ENCODE data around the gene FAM219A. TPM values are rescaled to one million over a fixed set of nuclear protein-coding genes. Genes with fewer than 3 reads are reported as not detected.

FAM219A gene
- total and polyA plus RNA-seq, 2 experiments from 2014 or later = 9.5 to 15.0 TPM

- TF ChIP-seq CTCF (IDR thresholded peaks at IDR 0.05; ENCODE audit: poor library complexity) (no peak), EZH2 (IDR thresholded peaks at IDR 0.05; ENCODE audit: borderline replicate concordance) (no peak), EZH2phosphoT487 (IDR thresholded peaks at IDR 0.05; ENCODE audit: low read depth, severe bottlenecking, unreplicated experiment) (no peak)
- no peaks in the 10 kb centered on the region for H3K9me2 ChIP-seq (replicated peaks; ENCODE audit: insufficient read depth)
- H3K4me1 ChIP-seq (ENCODE audit: insufficient read depth) = no peaks in the 10 kb centered on the region
- no peaks in the 10 kb centered on the region for H3K36me3 ChIP-seq (replicated peaks; ENCODE audit: insufficient read depth, low read depth)
- no peaks in the 10 kb centered on the region for H3K27me3 ChIP-seq
- DNase-seq (ENCODE audit: low spot score) = no peak
- peaks cover 26% of the 10 kb centered on the region for H4K20me1 ChIP-seq (ENCODE audit: insufficient read depth, poor library complexity, severe bottlenecking)
- H3K4me2 ChIP-seq = no peak overlapping the region
- H2AFZ ChIP-seq = no peak overlapping the region
- H3K9me3 ChIP-seq (ENCODE audit: low read depth) = no peaks in the 10 kb centered on the region
- H3K27ac ChIP-seq = no peak overlapping the region
- H3K4me3 ChIP-seq = no peak overlapping the region
- H3K79me2 ChIP-seq = peaks cover 12% of the 10 kb centered on the region
Measured at GRCh38 chr9:34446468-34446891, 11.9 kb downstream of the FAM219A start.

- no peak overlapping the region for H2AFZ ChIP-seq
- H3K79me2 ChIP-seq = peaks cover 5% of the 10 kb centered on the region
- no peak for TF ChIP-seq EZH2phosphoT487 (IDR thresholded peaks at IDR 0.05; ENCODE audit: low read depth, severe bottlenecking, unreplicated experiment)
- no peak for TF ChIP-seq CTCF (IDR thresholded peaks at IDR 0.05; ENCODE audit: poor library complexity)
- TF ChIP-seq EZH2 (IDR thresholded peaks at IDR 0.05; ENCODE audit: borderline replicate concordance) = no peak
- H3K9me2 ChIP-seq (replicated peaks; ENCODE audit: insufficient read depth) = no peaks in the 10 kb centered on the region
- no peak overlapping the region for H3K4me2 ChIP-seq
- no peak overlapping the region for H3K4me3 ChIP-seq
- no peaks in the 10 kb centered on the region for H3K36me3 ChIP-seq (replicated peaks; ENCODE audit: insufficient read depth, low read depth)
- no peak for DNase-seq (ENCODE audit: low spot score)
- peaks cover 16% of the 10 kb centered on the region for H4K20me1 ChIP-seq (ENCODE audit: insufficient read depth, poor library complexity, severe bottlenecking)
- no peaks in the 10 kb centered on the region for H3K4me1 ChIP-seq (ENCODE audit: insufficient read depth)
- H3K27ac ChIP-seq = no peak overlapping the region
- H3K9me3 ChIP-seq (ENCODE audit: low read depth) = no peaks in the 10 kb centered on the region
- H3K27me3 ChIP-seq = no peaks in the 10 kb centered on the region
Measured at GRCh38 chr9:34443976-34444375, 14.4 kb downstream of the FAM219A start.

- Histone ChIP-seq H3K79me2 (peaks cover 3% of the 10 kb centered on the region), H3K27ac (no peak overlapping the region), H2AFZ (no peak overlapping the region), H3K9me3 (ENCODE audit: low read depth) (no peaks in the 10 kb centered on the region), H3K9me2 (replicated peaks; ENCODE audit: insufficient read depth) (no peaks in the 10 kb centered on the region), H3K36me3 (replicated peaks; ENCODE audit: insufficient read depth, low read depth) (no peaks in the 10 kb centered on the region), H3K27me3 (no peaks in the 10 kb centered on the region), H3K4me1 (ENCODE audit: insufficient read depth) (no peaks in the 10 kb centered on the region), H4K20me1 (ENCODE audit: insufficient read depth, poor library complexity, severe bottlenecking) (peaks cover 16% of the 10 kb centered on the region), H3K4me3 (no peak overlapping the region), H3K4me2 (no peak overlapping the region)
- no peak for DNase-seq (ENCODE audit: low spot score)
- no peak for TF ChIP-seq CTCF (IDR thresholded peaks at IDR 0.05; ENCODE audit: poor library complexity)
- TF ChIP-seq EZH2 (IDR thresholded peaks at IDR 0.05; ENCODE audit: borderline replicate concordance) = no peak
- TF ChIP-seq EZH2phosphoT487 (IDR thresholded peaks at IDR 0.05; ENCODE audit: low read depth, severe bottlenecking, unreplicated experiment) = no peak
- WGBS (ENCODE audit: low lambda C conversion rate, missing lambda C conversion rate) = 38% methylated on average over 2 of the region's 2 CpGs
Measured at GRCh38 chr9:34443533-34443932, 14.8 kb downstream of the FAM219A start.

GRCh38 chr9:34442770-34443169 is 15.6 kb downstream of the FAM219A start:
- 90% methylated on average over 1 of the region's 1 CpG for WGBS (ENCODE audit: low lambda C conversion rate, missing lambda C conversion rate)
- H3K9me2 ChIP-seq (replicated peaks; ENCODE audit: insufficient read depth) = no peaks in the 10 kb centered on the region
- no peak overlapping the region for H3K4me2 ChIP-seq
- H3K4me1 ChIP-seq (ENCODE audit: insufficient read depth) = no peaks in the 10 kb centered on the region
- H2AFZ ChIP-seq = no peak overlapping the region
- H3K79me2 ChIP-seq = no peaks in the 10 kb centered on the region
- TF ChIP-seq EZH2 (IDR thresholded peaks at IDR 0.05; ENCODE audit: borderline replicate concordance) (no peak), CTCF (IDR thresholded peaks at IDR 0.05; ENCODE audit: poor library complexity) (no peak), EZH2phosphoT487 (IDR thresholded peaks at IDR 0.05; ENCODE audit: low read depth, severe bottlenecking, unreplicated experiment) (no peak)
- no peaks in the 10 kb centered on the region for H3K36me3 ChIP-seq (replicated peaks; ENCODE audit: insufficient read depth, low read depth)
- H3K27me3 ChIP-seq = no peaks in the 10 kb centered on the region
- no peak overlapping the region for H3K27ac ChIP-seq
- no peak for DNase-seq (ENCODE audit: low spot score)
- peaks cover 16% of the 10 kb centered on the region for H4K20me1 ChIP-seq (ENCODE audit: insufficient read depth, poor library complexity, severe bottlenecking)
- H3K4me3 ChIP-seq = no peak overlapping the region
- H3K9me3 ChIP-seq (ENCODE audit: low read depth) = no peaks in the 10 kb centered on the region

All from hepatocyte (in vitro differentiated cells).